Esophagus muscularis mucosa (tissue), 4 donors: ENCODE measurements around the gene SPSB1.

Source experiments
- EP300 ChIP-seq: sonication (generic); formaldehyde crosslinking; IDR thresholded peaks from one replicate; pipeline ENCODE4 v1.6.1; 2017; ENCODE audit warnings: antibody characterized with exemption
- POLR2A ChIP-seq: fragments of 450-650 bp; IDR thresholded peaks from one replicate; pipeline ENCODE4 v1.6.1; 2017; ENCODE audit warnings: antibody characterized with exemption, moderate library complexity, mild to moderate bottlenecking, low read depth
- POLR2AphosphoS5 ChIP-seq, 2 donors: sonication (generic); formaldehyde crosslinking; IDR thresholded peaks; one replicate each; pipeline ENCODE4 v1.6.1; 2017; ENCODE audit warnings: antibody characterized with exemption in 2 of 2
- TF ChIP-seq, protein P1 (sequence below), 3 experiments: fragments of 200-600 bp in 2 of 3; fragments of 450-650 bp in 1 of 3; sonication (generic) in 2 of 3; IDR thresholded peaks; one replicate each; pipeline ENCODE4 v1.5.1; 2017 to 2019; ENCODE audit warnings: antibody characterized with exemption in 3 of 3, mild to moderate bottlenecking in 2 of 3, moderate library complexity in 1 of 3

DNA sequence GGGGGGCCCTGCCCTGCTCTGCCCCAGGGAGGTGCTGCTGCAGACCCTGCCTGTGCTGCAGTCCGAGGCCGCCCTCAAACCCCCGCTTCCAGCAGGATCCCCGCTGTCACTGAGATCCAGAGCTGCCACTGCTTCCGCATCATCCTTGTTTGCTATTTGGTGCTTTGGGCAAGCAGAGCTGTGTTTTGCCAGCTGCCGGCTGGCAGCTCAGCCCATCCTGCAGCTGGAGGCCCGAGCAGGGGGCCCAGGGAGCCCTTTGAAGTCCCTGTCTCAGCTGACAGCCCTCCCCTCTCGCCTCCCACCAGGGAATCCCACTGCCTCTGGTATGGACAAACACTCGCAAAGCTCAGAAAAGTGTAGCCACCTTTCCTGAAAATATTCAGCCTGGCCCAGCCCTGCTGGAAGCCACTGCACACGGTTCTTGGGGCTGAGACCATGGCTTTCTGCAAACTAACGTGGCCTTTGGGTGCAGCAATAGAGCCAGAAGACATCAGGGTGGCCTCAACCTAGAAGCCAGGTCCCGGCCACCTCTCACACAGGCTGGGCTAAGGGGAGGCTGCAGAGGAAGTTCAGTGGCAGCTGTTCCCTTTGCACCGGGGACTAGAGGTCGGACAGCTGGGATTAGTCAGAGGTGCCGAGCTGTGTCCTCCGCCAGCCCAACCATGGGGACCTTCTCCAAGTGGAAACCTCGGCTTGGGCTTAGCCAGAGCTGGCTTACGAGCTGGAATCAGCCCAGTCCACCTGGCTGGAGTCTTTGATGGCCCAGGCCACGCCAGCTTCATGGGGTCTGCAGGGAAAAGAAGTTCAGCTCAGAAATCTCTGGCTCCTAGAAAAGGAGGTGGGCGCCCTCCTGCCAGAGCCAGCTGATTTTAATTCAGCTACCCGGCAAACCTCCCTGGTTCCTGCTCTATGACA lies 107.1 kb downstream of the SPSB1 start:
- TF ChIP-seq POLR2AphosphoS5 (IDR thresholded peaks at IDR 0.05) = peak in 1 of 2 donors; percentile 20
- TF ChIP-seq POLR2A = no peak
- TF ChIP-seq, protein P1, sequence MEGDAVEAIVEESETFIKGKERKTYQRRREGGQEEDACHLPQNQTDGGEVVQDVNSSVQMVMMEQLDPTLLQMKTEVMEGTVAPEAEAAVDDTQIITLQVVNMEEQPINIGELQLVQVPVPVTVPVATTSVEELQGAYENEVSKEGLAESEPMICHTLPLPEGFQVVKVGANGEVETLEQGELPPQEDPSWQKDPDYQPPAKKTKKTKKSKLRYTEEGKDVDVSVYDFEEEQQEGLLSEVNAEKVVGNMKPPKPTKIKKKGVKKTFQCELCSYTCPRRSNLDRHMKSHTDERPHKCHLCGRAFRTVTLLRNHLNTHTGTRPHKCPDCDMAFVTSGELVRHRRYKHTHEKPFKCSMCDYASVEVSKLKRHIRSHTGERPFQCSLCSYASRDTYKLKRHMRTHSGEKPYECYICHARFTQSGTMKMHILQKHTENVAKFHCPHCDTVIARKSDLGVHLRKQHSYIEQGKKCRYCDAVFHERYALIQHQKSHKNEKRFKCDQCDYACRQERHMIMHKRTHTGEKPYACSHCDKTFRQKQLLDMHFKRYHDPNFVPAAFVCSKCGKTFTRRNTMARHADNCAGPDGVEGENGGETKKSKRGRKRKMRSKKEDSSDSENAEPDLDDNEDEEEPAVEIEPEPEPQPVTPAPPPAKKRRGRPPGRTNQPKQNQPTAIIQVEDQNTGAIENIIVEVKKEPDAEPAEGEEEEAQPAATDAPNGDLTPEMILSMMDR (IDR thresholded peaks at IDR 0.05) = no peak
- no peak for TF ChIP-seq EP300
